GM18951 (cell line): ENCODE data around the gene CRB3.

Experiments
- POLR2A ChIP-seq: IDR thresholded peaks from 4 replicates; pipeline ENCODE4 v1.6.1; 2011; ENCODE audit warnings: mild to moderate bottlenecking; ENCODE audit not compliant: insufficient read length, insufficient read depth; ENCODE audit errors: extremely low read depth
- in situ Hi-C: fragments of 300-500 bp; cut with MboI; formaldehyde crosslinking; loops from one replicate; pipeline ENCODE4 v1.12.0; 2022; ENCODE audit warnings: low sequenced_read_pairs, mixed read lengths, inconsistent platforms; ENCODE audit not compliant: unreplicated experiment

The CRB3 gene

DNA sequence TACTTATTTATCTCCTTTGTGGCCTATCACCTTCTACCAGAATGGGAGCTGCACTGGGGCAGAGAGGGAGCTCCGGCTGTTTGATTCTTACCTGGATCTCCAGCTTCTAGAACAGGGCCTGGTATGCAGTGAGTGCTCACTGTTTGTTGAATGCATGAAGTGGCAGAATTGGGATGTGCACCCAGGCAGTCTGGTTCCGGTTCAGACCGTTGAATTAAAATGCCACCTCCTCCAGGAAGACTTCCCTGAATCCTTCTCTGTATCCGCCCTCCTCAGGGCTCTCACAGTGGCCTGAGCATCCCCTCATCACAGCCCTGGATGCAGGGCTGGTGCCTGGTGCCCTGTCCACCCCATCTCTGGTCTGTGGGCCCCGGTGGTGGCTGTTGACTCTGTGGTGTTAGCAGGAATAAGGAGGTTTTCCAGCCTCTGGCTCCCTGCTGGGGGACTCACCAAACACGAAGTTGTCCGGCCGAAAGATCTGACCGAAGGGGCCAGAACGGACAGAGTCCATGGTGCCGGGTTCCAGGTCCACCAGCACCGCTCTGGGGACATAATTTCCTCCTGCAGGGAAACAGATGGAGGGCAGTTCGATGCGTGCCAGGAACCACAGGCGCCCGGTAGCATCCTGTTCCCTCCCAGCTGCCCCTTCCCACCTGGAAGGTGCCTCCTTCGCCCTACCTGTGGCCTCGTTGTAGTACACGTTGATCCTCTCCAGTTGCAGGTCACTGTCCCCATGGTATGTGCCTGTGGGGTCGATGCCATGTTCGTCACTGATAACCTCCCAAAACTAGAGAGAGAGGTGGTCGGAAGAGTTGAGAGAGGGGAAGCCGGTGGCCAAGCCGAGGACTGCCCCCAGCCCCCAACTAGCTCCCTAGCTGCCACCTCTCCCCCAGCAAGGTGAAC is 37.0 kb downstream of the CRB3 start:
- in situ Hi-C loops, result loop anchor here (25.0 kb wide), 1 partner anchor 361 kb away; no protein-coding TSS in a partner anchor

DNA sequence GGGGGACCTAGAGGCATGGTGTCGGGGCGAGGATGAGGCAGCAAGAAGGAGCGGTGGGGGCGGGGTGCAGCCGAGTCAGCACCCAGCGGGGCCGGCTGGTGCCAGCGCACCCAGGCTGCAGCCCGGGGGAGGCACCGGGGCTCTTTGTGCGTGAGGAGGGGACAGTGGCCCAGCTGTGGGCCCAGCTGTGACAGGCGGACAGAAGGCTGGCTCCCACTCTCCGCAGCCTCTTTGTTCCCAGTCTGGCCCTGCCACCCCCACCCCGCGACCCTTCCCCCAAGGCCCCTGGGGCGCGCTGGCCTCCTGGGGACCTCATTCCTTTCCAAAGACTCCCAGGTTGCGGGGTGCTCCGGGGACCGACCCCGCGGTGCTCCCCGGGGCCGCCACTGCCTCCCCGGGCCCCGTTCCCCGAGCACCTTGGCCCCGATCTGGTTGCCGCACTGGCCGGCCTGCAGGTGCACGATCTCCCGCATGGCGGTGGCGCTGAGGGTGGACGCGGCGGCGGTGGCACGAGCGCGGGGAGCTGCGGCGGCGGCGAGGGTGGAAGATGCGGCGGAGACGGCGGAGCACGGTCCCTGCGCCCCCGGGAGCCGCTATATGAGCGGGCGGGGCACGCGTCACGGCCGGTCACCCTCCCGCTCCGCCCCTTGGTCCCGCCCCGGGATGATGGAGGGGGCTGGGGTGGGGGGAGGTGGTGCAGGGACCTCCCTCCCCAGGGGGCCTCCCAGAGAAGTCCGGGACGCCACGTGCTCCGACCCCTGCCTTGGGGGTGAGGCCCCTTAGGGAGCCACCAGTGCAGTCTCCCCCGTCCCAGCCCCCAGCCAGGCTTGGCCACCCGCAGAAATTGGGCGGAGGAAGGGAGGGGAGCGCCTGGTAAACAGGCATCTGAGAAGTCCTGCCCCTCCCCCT is 37.9 kb downstream of the CRB3 start, which contains the start of gene TUBB4A:
TUBB4A (minus strand) TSS at position 570 of the 909 bp plus-strand sequence; CDS start at position 473, 97 bp downstream.
- TF ChIP-seq POLR2A, result no peak
- in situ Hi-C loops, result loop anchor here (25.0 kb wide), 1 partner anchor 360 kb away; no protein-coding TSS in a partner anchor

More for the DNA sequence above, 37.0 kb downstream of the CRB3 start:
- TF ChIP-seq POLR2A, result no peak

DNA sequence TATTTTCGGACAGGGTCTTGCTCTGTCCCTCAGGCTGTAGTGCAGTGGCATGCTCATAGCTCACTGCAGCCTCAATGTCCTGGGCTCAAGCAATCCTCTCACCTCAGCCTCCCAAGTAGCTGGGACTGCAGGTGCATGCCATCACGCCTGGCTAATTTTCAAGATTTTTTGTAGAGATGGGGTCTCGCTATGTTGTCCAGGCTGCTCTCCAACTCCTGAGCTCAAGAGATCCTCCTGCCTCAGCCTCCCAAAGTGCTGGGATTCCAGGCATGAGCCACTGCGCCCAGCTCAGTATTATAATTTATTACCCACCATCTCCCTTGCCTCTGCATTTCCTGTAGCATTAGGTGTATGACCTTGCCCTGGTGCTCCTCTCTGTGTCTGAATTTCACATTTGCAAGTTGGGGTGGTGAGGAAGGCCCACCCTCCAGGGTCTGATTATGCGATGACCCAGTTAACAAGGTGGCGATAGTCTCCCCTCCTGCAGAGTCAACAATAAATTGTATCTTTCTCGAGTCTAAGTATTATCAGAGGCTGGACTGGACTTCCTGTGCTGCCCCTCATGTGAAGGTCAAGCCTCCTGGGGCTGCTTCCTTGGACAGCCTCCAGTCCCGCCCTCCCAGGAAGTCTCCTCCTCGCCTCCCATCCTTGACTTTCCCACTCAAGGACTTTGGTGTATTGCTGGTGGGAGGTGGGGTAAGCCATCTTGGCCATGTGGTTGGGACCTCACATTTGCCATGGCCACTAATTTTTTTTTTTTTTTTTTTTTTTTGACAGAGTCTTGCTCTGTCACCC is 39.5 kb downstream of the CRB3 start:
- no peak for TF ChIP-seq POLR2A
- in situ Hi-C loops, result loop anchor here (25.0 kb wide), 1 partner anchor 359 kb away; no protein-coding TSS in a partner anchor

DNA sequence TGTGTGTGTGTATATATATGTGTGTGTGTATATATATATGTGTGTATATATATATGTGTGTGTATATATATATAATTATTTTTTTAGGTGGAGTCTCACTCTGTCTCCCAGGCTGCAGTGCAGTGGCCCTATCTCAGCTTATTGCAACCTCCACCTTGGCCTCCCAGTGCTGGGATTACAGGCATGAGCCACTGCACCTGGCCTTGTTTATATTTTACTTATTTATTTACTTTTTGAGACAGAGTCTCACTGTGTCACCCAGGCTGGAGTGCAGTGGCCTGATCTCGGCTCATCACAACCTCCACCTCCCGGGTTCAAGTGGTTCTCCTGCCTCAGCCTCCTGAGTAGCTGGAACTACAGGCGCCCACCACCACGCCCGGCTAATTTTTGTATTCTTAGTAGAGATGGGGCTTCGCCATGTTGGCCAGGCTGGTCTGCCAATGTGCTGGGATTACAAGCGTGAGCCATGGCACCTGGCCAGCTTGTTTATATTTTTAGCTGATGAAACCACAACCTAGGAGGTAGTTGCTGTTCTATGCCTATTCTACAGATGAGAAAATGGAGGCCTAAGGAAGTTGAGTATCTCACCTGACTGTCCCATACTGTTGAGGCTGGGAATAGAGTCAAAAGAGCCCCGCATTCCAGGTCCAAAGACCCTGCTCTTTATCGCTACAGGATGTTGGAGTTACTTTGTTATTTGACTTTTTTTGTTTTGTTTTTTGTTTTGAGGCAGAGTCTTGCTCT is 44.1 kb downstream of the CRB3 start:
- in situ Hi-C loops, result loop anchor here (25.0 kb wide), 1 partner anchor 354 kb away; no protein-coding TSS in a partner anchor

DNA sequence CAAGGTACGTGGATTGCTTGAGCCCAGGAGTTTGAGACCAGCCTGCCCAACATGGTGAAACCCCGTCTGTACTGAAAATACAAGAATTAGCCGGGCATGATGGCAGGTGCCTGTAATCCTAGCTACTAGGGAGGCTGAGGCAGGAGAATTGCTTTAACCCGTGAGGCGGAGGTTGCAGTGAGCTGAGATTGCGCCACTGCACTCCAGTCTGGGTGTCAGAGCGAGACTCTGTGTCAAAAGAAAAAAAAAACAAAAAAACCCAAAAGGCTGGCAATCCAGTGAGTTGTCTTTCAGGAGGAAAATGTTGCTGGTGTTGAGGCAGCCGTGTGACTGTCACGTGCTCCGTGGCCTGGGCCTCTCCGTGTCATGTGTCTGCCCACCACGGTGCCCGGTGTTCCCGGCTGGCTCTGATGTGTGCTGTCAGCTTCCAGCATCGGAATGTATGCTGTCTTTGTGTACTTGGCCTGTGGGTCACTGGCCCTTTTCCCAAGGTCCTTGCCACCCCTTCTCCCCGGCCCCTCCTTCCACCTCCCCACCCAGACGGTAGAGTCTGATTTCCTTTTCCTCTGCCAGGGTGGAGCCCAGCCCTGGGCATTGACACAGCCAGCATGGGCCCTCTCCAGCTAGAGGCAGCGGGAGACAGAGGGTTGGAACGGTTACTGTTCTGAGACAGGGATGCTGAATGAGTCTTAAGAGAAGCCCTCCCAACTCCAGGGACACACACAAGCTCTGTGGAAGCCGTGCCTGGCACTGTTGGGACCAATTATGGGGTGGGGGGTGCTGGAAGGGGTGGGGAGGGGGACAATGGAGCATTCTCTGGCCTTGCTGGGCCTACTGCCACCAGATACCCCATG is 45.3 kb downstream of the CRB3 start:
- no peak for TF ChIP-seq POLR2A
- in situ Hi-C loops, result loop anchor here (25.0 kb wide), 1 partner anchor 353 kb away; no protein-coding TSS in a partner anchor

DNA sequence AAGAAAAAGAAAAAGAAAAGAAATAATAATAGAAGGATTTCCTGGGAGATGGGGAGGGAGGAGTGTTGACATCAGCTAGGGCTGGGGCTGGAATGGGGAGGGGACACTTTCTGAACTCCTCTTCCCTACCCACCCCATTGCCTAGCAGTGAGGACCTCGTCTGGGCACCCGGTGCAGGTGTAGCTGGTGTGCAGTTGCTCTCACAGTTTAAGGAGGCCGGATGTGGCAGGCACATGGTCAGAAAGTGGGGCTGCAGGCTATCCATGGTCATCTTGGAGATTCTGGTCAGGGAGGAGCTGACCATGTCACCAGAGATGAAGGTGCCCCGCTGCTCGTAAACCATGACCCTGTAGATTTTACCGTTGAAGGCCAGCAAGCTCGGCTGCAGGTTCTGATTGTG is 46.5 kb downstream of the CRB3 start:
- in situ Hi-C loops, result loop anchor here (10.0 to 25.0 kb wide), 2 partner anchors 114 to 352 kb away; no protein-coding TSS in a partner anchor
- TF ChIP-seq POLR2A, result no peak

DNA sequence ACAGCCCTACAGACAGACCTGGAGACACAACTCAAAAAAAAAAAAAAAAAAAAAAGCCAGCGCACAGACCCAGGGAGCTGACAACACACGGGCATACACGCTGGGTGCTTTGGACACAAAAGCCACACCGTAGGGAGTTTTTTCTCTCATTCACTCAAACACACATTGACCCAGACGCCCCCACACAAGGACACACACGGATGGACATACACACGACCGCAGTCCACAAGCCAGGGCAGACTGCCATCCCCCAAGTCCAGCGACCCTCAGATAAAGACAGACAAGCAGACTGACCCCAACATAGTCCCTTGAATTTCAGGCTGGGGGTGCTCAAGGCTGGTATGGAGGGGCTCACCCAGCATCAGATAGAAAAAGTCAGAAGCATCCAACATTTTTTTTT is 50.0 kb downstream of the CRB3 start:
- in situ Hi-C loops, result loop anchor here (10.0 to 25.0 kb wide), 2 partner anchors 111 to 348 kb away; no protein-coding TSS in a partner anchor
- TF ChIP-seq POLR2A, result no peak

DNA sequence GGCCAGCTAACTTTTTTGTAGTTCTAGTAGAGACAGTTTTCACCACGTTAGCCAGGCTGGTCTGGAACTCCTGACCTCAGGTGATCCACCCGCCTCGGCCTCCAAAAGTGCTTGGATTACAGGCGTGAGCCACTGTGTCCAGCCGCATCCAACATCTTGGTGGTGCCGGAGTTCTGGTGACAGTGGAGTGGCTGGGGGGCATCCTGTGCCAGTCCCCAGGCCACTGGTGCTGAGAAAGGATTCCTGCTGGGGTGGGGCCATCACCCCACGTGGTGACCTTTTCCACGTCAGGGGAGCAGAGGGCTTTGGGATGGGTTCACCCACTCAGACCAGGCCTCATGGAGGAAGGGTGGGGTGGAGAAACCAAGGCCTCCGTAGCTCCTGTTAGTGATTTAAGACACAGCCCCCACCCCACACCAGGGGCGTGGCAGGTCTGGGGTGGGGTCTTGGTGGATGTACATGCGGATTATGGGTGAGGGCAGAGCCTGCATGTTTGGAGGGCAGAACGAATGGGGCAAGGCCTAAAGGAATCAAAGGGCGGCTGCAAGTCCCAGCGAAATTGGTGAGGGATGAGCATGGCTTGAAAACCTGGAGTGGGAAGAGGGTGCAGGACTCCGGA is 51.0 kb downstream of the CRB3 start:
- in situ Hi-C loops, result loop anchor here (10.0 to 25.0 kb wide), 2 partner anchors 110 to 347 kb away; no protein-coding TSS in a partner anchor
- TF ChIP-seq POLR2A, result no peak

DNA sequence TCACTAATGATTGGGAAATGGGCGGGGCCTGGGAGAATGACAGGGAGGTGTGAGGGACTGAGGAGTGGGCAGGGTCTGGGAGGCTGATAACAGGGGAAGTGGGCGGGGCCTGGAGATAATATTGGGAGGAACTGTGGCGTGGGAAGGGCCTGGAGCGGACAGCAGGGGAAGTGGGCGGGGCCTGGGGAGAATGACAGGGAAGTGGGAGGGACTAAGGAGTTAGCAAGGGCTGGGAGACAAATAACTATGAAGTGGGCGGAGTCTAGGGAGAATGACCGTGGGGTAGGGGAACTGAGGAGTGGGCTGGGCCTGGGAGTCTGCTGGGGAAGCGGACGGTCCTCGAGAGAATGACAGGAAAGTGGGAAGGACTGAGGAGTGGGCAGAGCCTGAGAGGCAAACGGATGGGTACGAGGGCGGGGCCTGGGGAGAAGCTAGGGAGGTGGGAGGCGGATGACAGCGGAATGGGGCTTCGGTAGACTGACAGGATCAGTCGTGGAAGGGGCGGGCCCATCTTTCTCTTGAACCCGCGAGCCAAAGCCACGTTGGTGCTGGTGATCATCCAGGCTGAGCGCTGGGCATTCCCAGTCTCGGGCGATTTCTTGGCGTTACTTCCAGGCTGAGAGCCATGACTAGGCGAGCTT is 52.1 kb downstream of the CRB3 start:
- in situ Hi-C loops, result loop anchor here (10.0 to 25.0 kb wide), 2 partner anchors 109 to 346 kb away; no protein-coding TSS in a partner anchor
- TF ChIP-seq POLR2A, result peak; percentile 60
